Measurements from ENCODE around the gene SYNGR3. TPM values are rescaled to one million over a fixed set of nuclear protein-coding genes. Genes with fewer than 3 reads are reported as not detected.

Gene SYNGR3
- polyA plus RNA-seq, 1 donor from 2014 or later: 61.0 TPM

GRCh38 chr16:2031081-2031577, 41.4 kb downstream of the SYNGR3 start:
- H4K20me1 ChIP-seq (ENCODE audit: insufficient read depth): no peaks in the 10 kb centered on the region
- peaks cover 18% of the 10 kb centered on the region for H3K27me3 ChIP-seq (ENCODE audit: insufficient read depth, low read depth, low read length)
- TF ChIP-seq EP300 (conservative IDR thresholded peaks at IDR 0.05; ENCODE audit: poor library complexity, severe bottlenecking): no peak
- TF ChIP-seq EZH2 (IDR thresholded peaks at IDR 0.05; ENCODE audit: borderline replicate concordance, insufficient read depth, low read length, poor library complexity, severe bottlenecking): no peak
- TF ChIP-seq CTCF (IDR thresholded peaks at IDR 0.05; ENCODE audit: poor library complexity, severe bottlenecking): no peak
- no peak for TF ChIP-seq REST (IDR thresholded peaks at IDR 0.05; ENCODE audit: borderline replicate concordance)
- no peak for TF ChIP-seq TAF1 (IDR thresholded peaks at IDR 0.05; ENCODE audit: low read depth)
- no peaks in the 10 kb centered on the region for H3K9me2 ChIP-seq (ENCODE audit: insufficient read depth, low read length)
- H3K27ac ChIP-seq (ENCODE audit: low read length): no peak overlapping the region
- H3K79me2 ChIP-seq (replicated peaks; ENCODE audit: insufficient read depth, low read length): no peaks in the 10 kb centered on the region
- H3K9ac ChIP-seq (ENCODE audit: low read length): no peak overlapping the region
- H3K9me3 ChIP-seq (ENCODE audit: low read length): no peaks in the 10 kb centered on the region
- H3K36me3 ChIP-seq (ENCODE audit: insufficient read depth, low read length): no peaks in the 10 kb centered on the region
- H3K4me2 ChIP-seq (ENCODE audit: low read length): no peak overlapping the region
- no peak overlapping the region for H2AFZ ChIP-seq (ENCODE audit: low read depth, low read length)
- H3F3A ChIP-seq (ENCODE audit: insufficient read depth, low read length, poor library complexity, severe bottlenecking): no peaks in the 10 kb centered on the region
- H3K4me3 ChIP-seq (ENCODE audit: low read length): no peak overlapping the region

- no peaks in the 10 kb centered on the region for H3K9me3 ChIP-seq (ENCODE audit: low read length)
- no peak overlapping the region for H3K4me3 ChIP-seq (ENCODE audit: low read length)
- H3K27ac ChIP-seq (ENCODE audit: low read length): no peak overlapping the region
- H3K27me3 ChIP-seq (ENCODE audit: insufficient read depth, low read depth, low read length): peaks cover 9% of the 10 kb centered on the region
- H3K79me2 ChIP-seq (replicated peaks; ENCODE audit: insufficient read depth, low read length): no peaks in the 10 kb centered on the region
- no peaks in the 10 kb centered on the region for H3K9me2 ChIP-seq (ENCODE audit: insufficient read depth, low read length)
- no peaks in the 10 kb centered on the region for H4K20me1 ChIP-seq (ENCODE audit: insufficient read depth)
- TF ChIP-seq SMC3 (conservative IDR thresholded peaks at IDR 0.05; ENCODE audit: poor library complexity) (no peak), EP300 (conservative IDR thresholded peaks at IDR 0.05; ENCODE audit: poor library complexity, severe bottlenecking) (no peak), TAF1 (IDR thresholded peaks at IDR 0.05; ENCODE audit: low read depth) (no peak), MXI1 (conservative IDR thresholded peaks at IDR 0.05; ENCODE audit: poor library complexity, severe bottlenecking) (no peak), EZH2 (IDR thresholded peaks at IDR 0.05; ENCODE audit: borderline replicate concordance, insufficient read depth, low read length, poor library complexity, severe bottlenecking) (no peak), POLR2AphosphoS5 (IDR thresholded peaks at IDR 0.05) (no peak), REST (IDR thresholded peaks at IDR 0.05; ENCODE audit: borderline replicate concordance) (no peak), RAD21 (conservative IDR thresholded peaks at IDR 0.05) (no peak), CTCF (IDR thresholded peaks at IDR 0.05; ENCODE audit: poor library complexity, severe bottlenecking) (no peak)
- no peak overlapping the region for H3K4me2 ChIP-seq (ENCODE audit: low read length)
- no peak overlapping the region for H2AFZ ChIP-seq (ENCODE audit: low read depth, low read length)
- no peak overlapping the region for H3K9ac ChIP-seq (ENCODE audit: low read length)
- H3F3A ChIP-seq (ENCODE audit: insufficient read depth, low read length, poor library complexity, severe bottlenecking): no peaks in the 10 kb centered on the region
- H3K36me3 ChIP-seq (ENCODE audit: insufficient read depth, low read length): no peaks in the 10 kb centered on the region
Measured at GRCh38 chr16:2032285-2033056, 42.7 kb downstream of the SYNGR3 start.
